HFF-Myc (cell line): ENCODE data around the gene DCAF5.
A peak's percentile ranks its signal among the peaks of the same experiment; 100 is the strongest.

Experiments
- DNase-seq: peaks from one replicate; pipeline ENCODE4 v3.0.0-alpha.2; 2011; ENCODE audit warnings: low read depth; ENCODE audit errors: extremely low read depth
- H3K4me3 ChIP-seq: replicated peaks from 2 replicates; pipeline ENCODE4 v1.5.1; 2011; ENCODE audit warnings: low read depth, mild to moderate bottlenecking, control low read depth, low read length
- CTCF ChIP-seq: IDR thresholded peaks from 2 replicates; pipeline ENCODE4 v1.5.1; 2012; ENCODE audit warnings: mild to moderate bottlenecking, low read depth, low read length, control low read depth; ENCODE audit errors: missing control alignments

Gene DCAF5

GRCh38 chr14:69101331-69101826, 51.5 kb downstream of the DCAF5 start:
- TF ChIP-seq CTCF = peak; percentile 67
- DNase-seq = no peak
- H3K4me3 ChIP-seq = no peak overlapping the region

GRCh38 chr14:69097974-69098373, 54.9 kb downstream of the DCAF5 start:
- no peak for TF ChIP-seq CTCF
- no peak for DNase-seq
- no peak overlapping the region for H3K4me3 ChIP-seq

GRCh38 chr14:69096781-69097475, 56.0 kb downstream of the DCAF5 start:
- DNase-seq = no peak
- no peak for TF ChIP-seq CTCF
- no peak overlapping the region for H3K4me3 ChIP-seq

- no peak overlapping the region for H3K4me3 ChIP-seq
- TF ChIP-seq CTCF = no peak
- no peak for DNase-seq
These were observed 56.7 kb downstream of the DCAF5 start for GRCh38 chr14:69096246-69096645.

GRCh38 chr14:69094481-69094880, 58.4 kb downstream of the DCAF5 start:
- TF ChIP-seq CTCF = no peak
- H3K4me3 ChIP-seq = no peak overlapping the region
- no peak for DNase-seq

GRCh38 chr14:69093631-69094421, 59.1 kb downstream of the DCAF5 start:
- H3K4me3 ChIP-seq = no peak overlapping the region
- no peak for TF ChIP-seq CTCF
- no peak for DNase-seq
